NCI-H1694 (cell line): ENCODE measurements around the gene ERG.

ENCODE experiments used
- DNase-seq: peaks from one replicate; lab custom pipeline; 2025; lab: John Stamatoyannopoulos, UW

Gene ERG

GRCh38 chr21:38389896-38390295 is 108.4 kb downstream of the ERG start:
- DNase-seq, result no peak

GRCh38 chr21:38389354-38389676 is 109.0 kb downstream of the ERG start:
- DNase-seq, result no peak

- no peak for DNase-seq
Observed at GRCh38 chr21:38388647-38389353, 109.5 kb downstream of the ERG start.

GRCh38 chr21:38388203-38388602 is 110.1 kb downstream of the ERG start:
- DNase-seq, result no peak

GRCh38 chr21:38386967-38387366 is 111.3 kb downstream of the ERG start:
- no peak for DNase-seq

GRCh38 chr21:38385427-38386175 is 112.7 kb downstream of the ERG start:
- DNase-seq, result no peak

- DNase-seq, result no peak
Observed at GRCh38 chr21:38384675-38385426, 113.4 kb downstream of the ERG start.

- DNase-seq, result no peak
Observed at GRCh38 chr21:38384238-38384560, 114.1 kb downstream of the ERG start.

GRCh38 chr21:38383411-38384237 is 114.7 kb downstream of the ERG start:
- no peak for DNase-seq

- peak; percentile 6 for DNase-seq
Observed at GRCh38 chr21:38380481-38381137, 117.7 kb downstream of the ERG start.

- DNase-seq, result no peak
Observed at GRCh38 chr21:38379147-38379546, 119.1 kb downstream of the ERG start.

GRCh38 chr21:38377165-38378088 is 120.8 kb downstream of the ERG start:
- DNase-seq, result no peak

- no peak for DNase-seq
Observed at GRCh38 chr21:38376693-38377092, 121.6 kb downstream of the ERG start.

- DNase-seq, result no peak
Observed at GRCh38 chr21:38376235-38376634, 122.0 kb downstream of the ERG start.

GRCh38 chr21:38367646-38368045 is 130.6 kb downstream of the ERG start:
- DNase-seq, result no peak

- DNase-seq, result no peak
Observed at GRCh38 chr21:38365521-38365920, 132.8 kb downstream of the ERG start.

GRCh38 chr21:38363693-38364092 is 134.6 kb downstream of the ERG start:
- DNase-seq, result no peak

GRCh38 chr21:38361324-38361723 is 137.0 kb downstream of the ERG start:
- DNase-seq, result no peak

GRCh38 chr21:38359835-38360234 is 138.4 kb downstream of the ERG start:
- no peak for DNase-seq

- DNase-seq, result no peak
Observed at GRCh38 chr21:38359090-38359489, 139.2 kb downstream of the ERG start.

- DNase-seq, result no peak
Observed at GRCh38 chr21:38358666-38359065, 139.6 kb downstream of the ERG start.
